ENCODE measurements around the gene ZNF423.
"Not testable (repeated sequence)": the region's sequence is repeated elsewhere in the genome, so short reads cannot be mapped to it uniquely, and the experiment has no call there.

Gene ZNF423

DNA sequence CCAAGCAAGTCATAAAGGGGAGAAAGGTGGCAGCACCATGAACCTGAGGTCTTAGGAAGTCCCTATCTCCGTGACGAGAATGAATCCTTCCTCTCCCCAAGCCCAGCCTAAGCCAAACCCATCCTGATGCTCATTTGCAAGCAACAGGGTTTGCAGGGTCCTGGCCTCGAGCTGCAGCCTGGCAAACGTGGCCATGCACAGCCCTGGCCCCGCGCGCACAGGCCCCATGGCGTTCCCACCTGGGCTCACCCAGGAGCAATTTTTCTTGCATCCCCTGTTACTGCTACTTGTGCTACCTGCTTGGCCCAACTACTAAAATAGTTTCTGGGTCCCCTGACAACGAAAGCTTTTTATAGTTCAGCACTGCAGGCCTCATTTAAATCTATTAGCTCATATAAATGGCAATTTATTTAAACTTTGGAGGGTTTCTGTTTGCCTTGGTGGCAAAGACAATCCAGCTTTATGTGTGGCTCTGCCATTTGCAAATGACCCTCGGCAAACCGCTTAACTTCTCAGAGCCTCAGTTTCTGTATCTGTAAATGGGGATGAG lies 340.8 kb downstream of the ZNF423 start:
- Histone ChIP-seq H3K36me3 (ENCODE audit: control insufficient read depth, insufficient read depth, low read length, severe bottlenecking) (no peaks in the 10 kb centered on the region), H3K27me3 (replicated peaks; ENCODE audit: control insufficient read depth, insufficient read depth, low read length) (no peaks in the 10 kb centered on the region), H3K4me3 (ENCODE audit: low read length) (no peak overlapping the region), H3K9ac (ENCODE audit: low read length) (no peak overlapping the region), H3K9me3 (ENCODE audit: control insufficient read depth, low read length) (no peaks in the 10 kb centered on the region), H3K4me1 (ENCODE audit: control insufficient read depth, insufficient read depth, low read length) (no peaks in the 10 kb centered on the region)
- DNase-seq (ENCODE audit: low read depth), result no peak

- no peak overlapping the region for H3K9ac ChIP-seq (ENCODE audit: low read length)
- H3K36me3 ChIP-seq (ENCODE audit: control insufficient read depth, insufficient read depth, low read length, severe bottlenecking), result no peaks in the 10 kb centered on the region
- no peaks in the 10 kb centered on the region for H3K27me3 ChIP-seq (replicated peaks; ENCODE audit: control insufficient read depth, insufficient read depth, low read length)
- no peak overlapping the region for H3K4me3 ChIP-seq (ENCODE audit: low read length)
- H3K4me1 ChIP-seq (ENCODE audit: control insufficient read depth, insufficient read depth, low read length), result no peaks in the 10 kb centered on the region
- no peak for DNase-seq (ENCODE audit: low read depth)
- H3K9me3 ChIP-seq (ENCODE audit: control insufficient read depth, low read length), result no peaks in the 10 kb centered on the region
Observed at GRCh38 chr16:49514073-49514980, 341.6 kb downstream of the ZNF423 start.

GRCh38 chr16:49513040-49513439 lies 342.9 kb downstream of the ZNF423 start:
- Histone ChIP-seq H3K36me3 (ENCODE audit: control insufficient read depth, insufficient read depth, low read length, severe bottlenecking) (no peaks in the 10 kb centered on the region), H3K4me1 (ENCODE audit: control insufficient read depth, insufficient read depth, low read length) (no peaks in the 10 kb centered on the region), H3K9me3 (ENCODE audit: control insufficient read depth, low read length) (no peaks in the 10 kb centered on the region), H3K4me3 (ENCODE audit: low read length) (no peak overlapping the region), H3K9ac (ENCODE audit: low read length) (no peak overlapping the region), H3K27me3 (replicated peaks; ENCODE audit: control insufficient read depth, insufficient read depth, low read length) (no peaks in the 10 kb centered on the region)
- DNase-seq (ENCODE audit: low read depth), result no peak

DNA sequence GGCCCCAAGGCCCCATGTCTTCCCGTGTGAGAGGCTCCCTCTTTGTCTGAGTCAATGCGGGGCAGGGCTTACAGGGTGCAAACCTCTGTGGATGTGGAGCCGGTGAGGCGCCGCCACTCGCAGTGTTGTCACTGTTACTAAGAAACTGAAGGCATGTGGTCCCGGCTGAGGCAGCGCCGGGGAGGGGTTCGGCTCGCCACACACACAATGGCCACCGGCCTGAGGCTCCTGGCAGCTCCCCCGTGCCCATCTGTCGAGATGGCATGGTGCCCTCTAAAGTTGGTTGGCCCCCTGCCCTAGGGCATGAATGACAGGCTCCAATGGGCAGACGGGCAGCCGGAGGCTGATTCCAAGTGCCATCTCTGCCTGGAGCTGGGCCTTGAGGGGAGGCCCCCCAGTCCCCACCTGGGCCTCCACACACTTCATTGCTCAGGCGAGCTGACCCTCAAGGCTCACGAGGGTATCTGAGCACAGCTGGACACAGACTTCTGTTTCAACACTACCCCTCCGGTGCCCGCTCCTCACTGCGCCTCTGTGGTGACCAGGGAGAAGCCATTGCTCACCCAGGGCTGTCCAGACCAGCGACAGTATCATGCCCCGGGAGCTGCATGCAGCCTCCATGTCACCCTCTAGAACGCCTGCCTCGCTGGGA lies 345.1 kb downstream of the ZNF423 start:
- Histone ChIP-seq H3K9me3 (ENCODE audit: control insufficient read depth, low read length) (no peaks in the 10 kb centered on the region), H3K4me1 (ENCODE audit: control insufficient read depth, insufficient read depth, low read length) (no peaks in the 10 kb centered on the region), H3K27me3 (replicated peaks; ENCODE audit: control insufficient read depth, insufficient read depth, low read length) (no peaks in the 10 kb centered on the region), H3K36me3 (ENCODE audit: control insufficient read depth, insufficient read depth, low read length, severe bottlenecking) (no peaks in the 10 kb centered on the region), H3K4me3 (ENCODE audit: low read length) (no peak overlapping the region), H3K9ac (ENCODE audit: low read length) (no peak overlapping the region)
- no peak for DNase-seq (ENCODE audit: low read depth)

- Histone ChIP-seq H3K9ac (ENCODE audit: low read length) (no peak overlapping the region), H3K27me3 (replicated peaks; ENCODE audit: control insufficient read depth, insufficient read depth, low read length) (no peaks in the 10 kb centered on the region), H3K4me1 (ENCODE audit: control insufficient read depth, insufficient read depth, low read length) (no peaks in the 10 kb centered on the region), H3K4me3 (ENCODE audit: low read length) (no peak overlapping the region), H3K9me3 (ENCODE audit: control insufficient read depth, low read length) (no peaks in the 10 kb centered on the region), H3K36me3 (ENCODE audit: control insufficient read depth, insufficient read depth, low read length, severe bottlenecking) (no peaks in the 10 kb centered on the region)
- no peak for DNase-seq (ENCODE audit: low read depth)
Observed at GRCh38 chr16:49510141-49510540, 345.8 kb downstream of the ZNF423 start.

GRCh38 chr16:49506058-49507013 lies 349.6 kb downstream of the ZNF423 start:
- not testable (repeated sequence) for H3K4me1 ChIP-seq (ENCODE audit: control insufficient read depth, insufficient read depth, low read length)

GRCh38 chr16:49505556-49505955 lies 350.4 kb downstream of the ZNF423 start:
- Histone ChIP-seq H3K9me3 (ENCODE audit: control insufficient read depth, low read length) (no peaks in the 10 kb centered on the region), H3K4me1 (ENCODE audit: control insufficient read depth, insufficient read depth, low read length) (no peaks in the 10 kb centered on the region)

More at GRCh38 chr16:49506058-49507013, 349.6 kb downstream of the ZNF423 start:
- not testable (repeated sequence) for H3K4me3 ChIP-seq (ENCODE audit: low read length); H3K9me3 ChIP-seq (ENCODE audit: control insufficient read depth, low read length); DNase-seq (ENCODE audit: low read depth); H3K27me3 ChIP-seq (replicated peaks; ENCODE audit: control insufficient read depth, insufficient read depth, low read length); H3K9ac ChIP-seq (ENCODE audit: low read length); H3K36me3 ChIP-seq (ENCODE audit: control insufficient read depth, insufficient read depth, low read length, severe bottlenecking)

GRCh38 chr16:49504626-49505025 lies 351.3 kb downstream of the ZNF423 start:
- Histone ChIP-seq H3K36me3 (ENCODE audit: control insufficient read depth, insufficient read depth, low read length, severe bottlenecking) (no peaks in the 10 kb centered on the region), H3K9ac (ENCODE audit: low read length) (no peak overlapping the region), H3K4me1 (ENCODE audit: control insufficient read depth, insufficient read depth, low read length) (no peaks in the 10 kb centered on the region), H3K9me3 (ENCODE audit: control insufficient read depth, low read length) (no peaks in the 10 kb centered on the region), H3K27me3 (replicated peaks; ENCODE audit: control insufficient read depth, insufficient read depth, low read length) (no peaks in the 10 kb centered on the region), H3K4me3 (ENCODE audit: low read length) (no peak overlapping the region)
- no peak for DNase-seq (ENCODE audit: low read depth)

More at GRCh38 chr16:49505556-49505955, 350.4 kb downstream of the ZNF423 start:
- no peak overlapping the region for H3K9ac ChIP-seq (ENCODE audit: low read length)
- H3K36me3 ChIP-seq (ENCODE audit: control insufficient read depth, insufficient read depth, low read length, severe bottlenecking), result no peaks in the 10 kb centered on the region
- no peak overlapping the region for H3K4me3 ChIP-seq (ENCODE audit: low read length)
- no peaks in the 10 kb centered on the region for H3K27me3 ChIP-seq (replicated peaks; ENCODE audit: control insufficient read depth, insufficient read depth, low read length)
- no peak for DNase-seq (ENCODE audit: low read depth)

DNA sequence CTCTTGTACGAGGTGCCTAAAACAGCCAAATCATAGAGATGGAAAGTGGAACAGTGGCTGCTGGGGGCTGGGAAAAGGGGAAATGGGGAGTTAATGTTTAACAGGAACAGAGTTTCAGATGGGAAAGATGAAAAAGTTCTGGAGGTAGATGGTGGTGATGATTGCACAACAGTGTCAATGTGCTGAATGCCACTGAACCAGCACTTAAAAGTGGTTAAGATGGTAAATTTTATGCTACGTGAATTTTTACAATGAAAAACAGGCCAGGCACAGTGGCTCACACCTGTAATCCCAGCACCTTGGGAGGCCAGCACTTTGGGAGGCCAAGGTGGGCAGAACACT lies 351.9 kb downstream of the ZNF423 start:
- DNase-seq (ENCODE audit: low read depth), result no peak
- Histone ChIP-seq H3K27me3 (replicated peaks; ENCODE audit: control insufficient read depth, insufficient read depth, low read length) (no peaks in the 10 kb centered on the region), H3K36me3 (ENCODE audit: control insufficient read depth, insufficient read depth, low read length, severe bottlenecking) (no peaks in the 10 kb centered on the region), H3K4me3 (ENCODE audit: low read length) (no peak overlapping the region), H3K9me3 (ENCODE audit: control insufficient read depth, low read length) (no peaks in the 10 kb centered on the region), H3K4me1 (ENCODE audit: control insufficient read depth, insufficient read depth, low read length) (no peaks in the 10 kb centered on the region), H3K9ac (ENCODE audit: low read length) (no peak overlapping the region)

DNA sequence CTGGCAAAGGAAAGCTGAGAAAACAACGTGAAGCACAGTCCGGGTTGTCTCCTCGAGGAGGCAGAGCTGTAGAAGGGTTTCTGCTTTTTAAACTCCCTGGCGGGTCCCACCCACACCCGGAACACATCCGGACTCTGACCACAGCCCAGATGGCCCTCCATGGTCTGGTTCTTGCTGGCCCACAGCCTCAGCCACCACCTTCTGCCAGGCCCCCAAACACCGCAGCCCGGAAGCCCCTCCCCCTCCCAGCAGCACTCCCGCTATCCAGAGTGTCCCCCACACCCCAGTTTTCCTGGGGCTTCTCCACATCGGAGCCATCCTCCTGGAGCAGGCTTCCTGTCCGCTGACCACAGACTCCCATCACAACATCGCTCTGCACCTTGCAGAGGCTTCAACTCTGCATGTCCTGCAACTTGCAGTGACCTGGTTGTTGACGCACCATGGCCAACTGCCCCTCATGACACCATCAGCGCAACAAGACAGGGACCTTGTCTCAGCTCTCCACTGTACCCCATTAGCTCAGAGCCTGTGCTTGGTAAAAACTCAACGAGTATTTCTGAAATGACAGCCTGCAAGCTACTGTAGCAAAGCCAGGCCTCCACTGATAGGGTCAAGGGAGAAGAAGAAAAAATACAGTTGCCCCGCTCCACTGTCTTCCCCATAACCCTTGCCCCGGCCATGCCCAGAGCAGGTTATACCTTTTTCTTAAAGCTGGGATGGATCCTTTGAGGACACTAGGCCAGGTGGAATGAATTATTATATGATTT lies 352.5 kb downstream of the ZNF423 start:
- Histone ChIP-seq H3K9ac (ENCODE audit: low read length) (no peak overlapping the region), H3K9me3 (ENCODE audit: control insufficient read depth, low read length) (no peaks in the 10 kb centered on the region), H3K4me3 (ENCODE audit: low read length) (no peak overlapping the region), H3K27me3 (replicated peaks; ENCODE audit: control insufficient read depth, insufficient read depth, low read length) (no peaks in the 10 kb centered on the region), H3K36me3 (ENCODE audit: control insufficient read depth, insufficient read depth, low read length, severe bottlenecking) (no peaks in the 10 kb centered on the region), H3K4me1 (ENCODE audit: control insufficient read depth, insufficient read depth, low read length) (no peaks in the 10 kb centered on the region)
- no peak for DNase-seq (ENCODE audit: low read depth)
